Caki2 (cell line): ENCODE measurements around the gene OSBPL5. TPM values are rescaled to one million over a fixed set of nuclear protein-coding genes. Genes with fewer than 3 reads are reported as not detected.

ENCODE experiments used
- DNase-seq: peaks from one replicate; pipeline ENCODE4 v3.0.0-alpha.2; 2015; ENCODE audit warnings: low read depth
- in situ Hi-C: cut with HindIII; loops from 2 replicates; pipeline ENCODE4 v1.10.0; 2016; ENCODE audit warnings: low sequenced_read_pairs, low pct_unique_long_range_greater_than_20kb, mixed read lengths
- total RNA-seq: library from RNA; depleted of rRNA; stranded (reverse); fragments of >200 nt; shearing (Covaris generic); gene quantifications from 2 replicates; pipeline ENCODE4 v1.2.3, GENCODE V29; 2014; ENCODE audit warnings: low replicate concordance

The OSBPL5 gene
- total RNA-seq, 1 experiment from 2014 or later, result 11.2 TPM

GRCh38 chr11:3199537-3200295 is 34.6 kb upstream of the OSBPL5 start:
- no peak for DNase-seq
- in situ Hi-C loops, result no loop called here

- DNase-seq, result no peak
- in situ Hi-C loops, result no loop called here
Measured at GRCh38 chr11:3198815-3199214, 33.7 kb upstream of the OSBPL5 start.

GRCh38 chr11:3197878-3198528 is 32.9 kb upstream of the OSBPL5 start:
- in situ Hi-C loops, result no loop called here
- no peak for DNase-seq

GRCh38 chr11:3197044-3197695 is 32.1 kb upstream of the OSBPL5 start:
- in situ Hi-C loops, result no loop called here
- no peak for DNase-seq

- no peak for DNase-seq
- in situ Hi-C loops, result no loop called here
Measured at GRCh38 chr11:3196161-3197043, 31.3 kb upstream of the OSBPL5 start.

GRCh38 chr11:3195251-3196160 is 30.4 kb upstream of the OSBPL5 start:
- DNase-seq, result no peak
- in situ Hi-C loops, result no loop called here

GRCh38 chr11:3194016-3194816 is 29.1 kb upstream of the OSBPL5 start:
- in situ Hi-C loops, result no loop called here

GRCh38 chr11:3193373-3194015 is 28.4 kb upstream of the OSBPL5 start:
- in situ Hi-C loops, result no loop called here
- no peak for DNase-seq

More at GRCh38 chr11:3194016-3194816, 29.1 kb upstream of the OSBPL5 start:
- no peak for DNase-seq

GRCh38 chr11:3192511-3193372 is 27.6 kb upstream of the OSBPL5 start:
- DNase-seq, result no peak
- in situ Hi-C loops, result no loop called here

GRCh38 chr11:3191586-3192324 is 26.6 kb upstream of the OSBPL5 start:
- no peak for DNase-seq
- in situ Hi-C loops, result no loop called here

GRCh38 chr11:3190600-3190999 is 25.5 kb upstream of the OSBPL5 start:
- in situ Hi-C loops, result no loop called here
- no peak for DNase-seq

- in situ Hi-C loops, result no loop called here
Measured at GRCh38 chr11:3189886-3190583, 24.9 kb upstream of the OSBPL5 start.

GRCh38 chr11:3189196-3189843 is 24.2 kb upstream of the OSBPL5 start:
- in situ Hi-C loops, result no loop called here
- no peak for DNase-seq

More at GRCh38 chr11:3189886-3190583, 24.9 kb upstream of the OSBPL5 start:
- no peak for DNase-seq
